ENCODE results near the gene NR0B1. TPM values are rescaled to one million over a fixed set of nuclear protein-coding genes. Genes with fewer than 3 reads are reported as not detected.

The NR0B1 gene
- total RNA-seq, 4 donors from 2014 or later, result 0.28 TPM; not detected in 3

- H3K36me3 ChIP-seq, result no peaks in the 10 kb centered on the region
- no peaks in the 10 kb centered on the region for H3K9me3 ChIP-seq
- no peak for DNase-seq
- H3K4me3 ChIP-seq, result no peak overlapping the region
- no peaks in the 10 kb centered on the region for H3K4me1 ChIP-seq
- peaks cover 0 to 4% of the 10 kb centered on the region in 2 donors for H3K27me3 ChIP-seq
- intact Hi-C loops (cut with DNase I; ENCODE audit: low total_unique reads), result no loop called here
- TF ChIP-seq POLR2A (IDR thresholded peaks at IDR 0.05), result no peak
- TF ChIP-seq CTCF (IDR thresholded peaks at IDR 0.05), result no peak
- H3K27ac ChIP-seq, result no peak overlapping the region
Measured at GRCh38 chrX:30278365-30278764, 30.8 kb downstream of the NR0B1 start.

GRCh38 chrX:30275498-30275897 lies 33.7 kb downstream of the NR0B1 start:
- Histone ChIP-seq H3K27me3 (peaks cover 0 to 4% of the 10 kb centered on the region in 2 donors), H3K9me3 (no peaks in the 10 kb centered on the region), H3K4me3 (no peak overlapping the region), H3K4me1 (no peaks in the 10 kb centered on the region), H3K36me3 (no peaks in the 10 kb centered on the region), H3K27ac (no peak overlapping the region)
- DNase-seq, result no peak
- TF ChIP-seq POLR2A (IDR thresholded peaks at IDR 0.05) (no peak), CTCF (IDR thresholded peaks at IDR 0.05) (no peak)
- intact Hi-C loops (cut with DNase I; ENCODE audit: low total_unique reads), result no loop called here

- peaks cover 2 to 4% of the 10 kb centered on the region in 2 donors for H3K36me3 ChIP-seq
- no peak for DNase-seq
- no peaks in the 10 kb centered on the region for H3K9me3 ChIP-seq
- H3K27me3 ChIP-seq, result peaks cover 0 to 4% of the 10 kb centered on the region in 2 donors
- no peak overlapping the region for H3K4me3 ChIP-seq
- no peaks in the 10 kb centered on the region for H3K4me1 ChIP-seq
- intact Hi-C loops (cut with DNase I; ENCODE audit: low total_unique reads), result no loop called here
- H3K27ac ChIP-seq, result no peak overlapping the region
- no peak for TF ChIP-seq POLR2A (IDR thresholded peaks at IDR 0.05)
- no peak for TF ChIP-seq CTCF (IDR thresholded peaks at IDR 0.05)
Measured at GRCh38 chrX:30270639-30271038, 38.6 kb downstream of the NR0B1 start.

GRCh38 chrX:30262763-30263162 lies 46.4 kb downstream of the NR0B1 start:
- H3K4me1 ChIP-seq, result no peaks in the 10 kb centered on the region
- TF ChIP-seq CTCF (IDR thresholded peaks at IDR 0.05) (no peak), POLR2A (IDR thresholded peaks at IDR 0.05) (no peak)
- H3K36me3 ChIP-seq, result no peaks in the 10 kb centered on the region
- no peaks in the 10 kb centered on the region for H3K9me3 ChIP-seq
- no peak overlapping the region for H3K27ac ChIP-seq
- intact Hi-C loops (cut with DNase I; ENCODE audit: low total_unique reads), result no loop called here
- DNase-seq, result no peak
- no peaks in the 10 kb centered on the region for H3K27me3 ChIP-seq
- no peak overlapping the region for H3K4me3 ChIP-seq

GRCh38 chrX:30261012-30261411 lies 48.2 kb downstream of the NR0B1 start:
- H3K27ac ChIP-seq, result no peak overlapping the region
- no peak for TF ChIP-seq POLR2A (IDR thresholded peaks at IDR 0.05)
- TF ChIP-seq CTCF (IDR thresholded peaks at IDR 0.05), result no peak
- intact Hi-C loops (cut with DNase I; ENCODE audit: low total_unique reads), result no loop called here
- DNase-seq, result no peak
- no peaks in the 10 kb centered on the region for H3K4me1 ChIP-seq
- H3K27me3 ChIP-seq, result no peaks in the 10 kb centered on the region
- no peaks in the 10 kb centered on the region for H3K36me3 ChIP-seq
- no peak overlapping the region for H3K4me3 ChIP-seq
- H3K9me3 ChIP-seq, result no peaks in the 10 kb centered on the region
